Measurements from ENCODE around the gene CYYR1. TPM values are rescaled to one million over a fixed set of nuclear protein-coding genes. Genes with fewer than 3 reads are reported as not detected.

The CYYR1 gene
- total RNA-seq, 1 donor from 2014 or later = 3.7 TPM

DNA sequence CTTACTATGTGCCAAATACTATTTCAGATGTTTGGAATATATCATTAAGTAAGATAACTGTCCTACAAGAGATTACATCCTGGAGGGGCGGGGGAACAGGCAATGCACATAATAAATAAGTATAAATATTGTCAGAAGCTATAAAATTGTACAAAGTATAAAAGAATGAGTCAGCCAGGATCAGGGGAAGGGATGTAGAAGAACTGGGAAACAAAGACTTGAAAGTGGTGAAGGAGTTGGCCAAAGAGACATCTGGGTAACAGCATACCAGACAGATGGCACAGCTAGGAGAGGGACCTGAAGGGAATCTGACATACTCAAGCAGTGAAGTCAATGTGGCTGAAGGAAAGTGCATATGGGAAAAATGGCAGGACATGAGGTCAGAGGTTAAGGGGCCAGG, 53.9 kb downstream of the CYYR1 start:
- DNase-seq (ENCODE audit: low read depth) = no peak
- TF ChIP-seq, protein P1, sequence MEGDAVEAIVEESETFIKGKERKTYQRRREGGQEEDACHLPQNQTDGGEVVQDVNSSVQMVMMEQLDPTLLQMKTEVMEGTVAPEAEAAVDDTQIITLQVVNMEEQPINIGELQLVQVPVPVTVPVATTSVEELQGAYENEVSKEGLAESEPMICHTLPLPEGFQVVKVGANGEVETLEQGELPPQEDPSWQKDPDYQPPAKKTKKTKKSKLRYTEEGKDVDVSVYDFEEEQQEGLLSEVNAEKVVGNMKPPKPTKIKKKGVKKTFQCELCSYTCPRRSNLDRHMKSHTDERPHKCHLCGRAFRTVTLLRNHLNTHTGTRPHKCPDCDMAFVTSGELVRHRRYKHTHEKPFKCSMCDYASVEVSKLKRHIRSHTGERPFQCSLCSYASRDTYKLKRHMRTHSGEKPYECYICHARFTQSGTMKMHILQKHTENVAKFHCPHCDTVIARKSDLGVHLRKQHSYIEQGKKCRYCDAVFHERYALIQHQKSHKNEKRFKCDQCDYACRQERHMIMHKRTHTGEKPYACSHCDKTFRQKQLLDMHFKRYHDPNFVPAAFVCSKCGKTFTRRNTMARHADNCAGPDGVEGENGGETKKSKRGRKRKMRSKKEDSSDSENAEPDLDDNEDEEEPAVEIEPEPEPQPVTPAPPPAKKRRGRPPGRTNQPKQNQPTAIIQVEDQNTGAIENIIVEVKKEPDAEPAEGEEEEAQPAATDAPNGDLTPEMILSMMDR (conservative IDR thresholded peaks at IDR 0.05; ENCODE audit: low read depth, low read length) = no peak
- H3K4me3 ChIP-seq (ENCODE audit: low read depth, low read length) = no peak overlapping the region

DNA sequence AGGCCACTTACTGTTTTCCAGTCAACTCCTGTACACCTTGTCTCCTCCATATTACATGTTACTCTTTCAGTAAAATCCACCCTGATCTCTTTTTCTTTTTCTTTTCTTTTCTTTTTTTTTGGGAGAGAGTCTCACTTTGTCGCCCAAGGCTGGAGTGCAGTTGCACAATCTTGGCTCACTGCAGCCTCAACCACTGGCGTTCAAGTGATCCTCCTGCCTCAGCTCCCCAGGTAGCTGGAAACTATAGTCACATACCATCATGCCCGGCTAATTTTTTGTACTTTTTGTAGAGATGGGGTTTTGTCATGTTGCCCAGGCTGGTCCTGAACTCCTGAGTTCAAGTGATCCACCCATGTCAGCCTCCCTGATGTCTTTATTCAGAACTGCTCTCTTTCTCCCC, 57.8 kb downstream of the CYYR1 start:
- TF ChIP-seq, protein P1 (conservative IDR thresholded peaks at IDR 0.05; ENCODE audit: low read depth, low read length) = no peak
- H3K4me3 ChIP-seq (ENCODE audit: low read depth, low read length) = no peak overlapping the region
- no peak for DNase-seq (ENCODE audit: low read depth)

DNA sequence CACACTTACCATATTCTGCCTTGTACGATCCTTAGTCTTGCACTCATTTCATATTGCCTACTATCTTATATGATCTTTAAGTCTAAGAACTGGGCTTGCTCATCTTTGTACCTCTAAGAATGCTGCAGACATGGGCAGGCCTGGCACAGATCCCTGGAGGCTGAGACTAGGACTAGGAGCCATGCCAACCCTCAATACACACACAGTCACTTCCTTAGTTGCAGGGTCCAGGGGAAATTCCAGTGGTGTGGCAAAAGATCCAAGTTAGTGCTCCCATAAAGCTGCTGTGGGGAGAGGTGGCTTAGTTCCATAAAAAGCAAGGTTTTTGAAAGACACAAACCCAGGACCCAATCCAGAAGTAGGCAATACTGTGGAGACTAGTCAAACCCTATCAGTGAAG, 59.9 kb downstream of the CYYR1 start:
- no peak overlapping the region for H3K4me3 ChIP-seq (ENCODE audit: low read depth, low read length)
- no peak for DNase-seq (ENCODE audit: low read depth)
- TF ChIP-seq, protein P1 (conservative IDR thresholded peaks at IDR 0.05; ENCODE audit: low read depth, low read length) = no peak

DNA sequence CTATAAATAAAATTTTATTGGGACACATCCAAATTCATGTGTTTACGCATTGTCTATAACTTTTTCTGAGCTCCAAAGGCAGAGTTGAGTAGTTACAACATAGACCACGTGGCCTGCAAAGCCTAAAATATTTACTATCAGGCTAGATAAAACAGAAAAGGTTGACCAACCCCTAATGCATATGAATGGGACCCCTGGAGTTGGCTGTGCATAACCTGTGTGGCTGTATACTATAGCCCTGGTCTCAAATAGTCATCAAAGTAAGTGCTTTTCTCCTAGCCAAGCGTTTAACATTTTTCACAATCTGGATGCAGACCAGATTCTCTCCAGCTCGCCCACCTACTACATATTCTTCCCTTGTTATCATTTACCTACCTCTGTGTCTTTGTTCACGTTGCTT, 60.4 kb downstream of the CYYR1 start:
- TF ChIP-seq, protein P1 (conservative IDR thresholded peaks at IDR 0.05; ENCODE audit: low read depth, low read length) = no peak
- DNase-seq (ENCODE audit: low read depth) = no peak
- H3K4me3 ChIP-seq (ENCODE audit: low read depth, low read length) = no peak overlapping the region

DNA sequence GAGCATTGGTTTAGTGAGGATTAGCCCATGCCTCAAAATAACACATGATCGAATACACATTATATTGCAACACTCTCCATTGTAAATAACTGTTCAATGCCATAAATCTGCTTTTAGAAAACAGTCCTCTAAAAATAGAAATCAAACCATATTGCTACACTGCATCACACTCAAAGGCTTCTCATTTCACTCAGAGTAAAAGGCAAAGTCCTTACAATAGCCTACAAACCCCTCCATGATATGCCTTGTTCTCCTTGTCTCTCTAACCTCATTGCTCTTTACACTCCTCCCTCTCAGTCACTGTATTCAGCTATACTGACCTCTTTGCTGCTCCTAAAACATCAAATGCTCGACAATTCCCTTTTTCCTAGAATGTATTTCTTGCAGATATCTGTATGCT, 64.2 kb downstream of the CYYR1 start:
- TF ChIP-seq, protein P1 (conservative IDR thresholded peaks at IDR 0.05; ENCODE audit: low read depth, low read length) = no peak

DNA sequence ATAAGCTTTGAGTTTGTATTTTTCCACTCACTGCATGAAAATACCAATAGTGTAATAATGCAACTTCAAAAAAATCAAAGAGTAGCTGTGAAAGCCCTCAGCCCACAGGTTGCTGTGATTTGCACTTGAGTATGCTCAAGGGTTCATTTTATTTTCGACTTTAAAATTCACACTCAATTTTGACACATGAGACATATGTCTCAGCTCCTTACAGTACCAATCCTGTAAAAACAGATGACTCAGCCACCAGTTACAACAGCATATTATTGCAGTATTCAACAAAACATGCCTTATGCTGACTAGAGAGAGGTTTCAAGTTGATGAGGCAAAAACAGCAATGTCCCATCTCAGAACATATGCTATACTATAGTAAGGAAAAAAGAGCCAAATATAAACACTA, 66.1 kb downstream of the CYYR1 start:
- H3K4me3 ChIP-seq (ENCODE audit: low read depth, low read length) = no peak overlapping the region
- DNase-seq (ENCODE audit: low read depth) = no peak
- TF ChIP-seq, protein P1 (conservative IDR thresholded peaks at IDR 0.05; ENCODE audit: low read depth, low read length) = no peak

More for the DNA sequence above, 64.2 kb downstream of the CYYR1 start:
- no peak overlapping the region for H3K4me3 ChIP-seq (ENCODE audit: low read depth, low read length)
- DNase-seq (ENCODE audit: low read depth) = no peak

DNA sequence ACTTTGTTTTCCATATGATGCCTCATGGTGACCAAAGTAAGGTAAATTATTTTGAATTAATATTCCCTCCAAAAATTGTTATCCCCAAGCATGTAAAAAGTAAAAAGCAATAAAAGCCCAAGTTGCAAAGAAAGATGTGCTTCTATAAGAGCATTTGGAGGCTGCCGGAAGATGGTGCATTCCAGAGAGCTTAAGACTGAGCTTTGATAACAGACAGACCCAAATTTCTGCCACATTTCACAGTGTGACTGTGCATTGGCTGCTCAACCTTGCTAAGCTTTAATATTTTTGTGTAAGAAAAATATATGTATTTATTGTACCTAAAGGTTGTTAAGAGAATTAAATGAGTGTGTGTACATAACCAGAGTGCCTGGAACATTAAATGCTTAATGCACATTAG, 67.9 kb downstream of the CYYR1 start:
- DNase-seq (ENCODE audit: low read depth) = no peak
- TF ChIP-seq, protein P1 (conservative IDR thresholded peaks at IDR 0.05; ENCODE audit: low read depth, low read length) = no peak
- H3K4me3 ChIP-seq (ENCODE audit: low read depth, low read length) = no peak overlapping the region

Data from epithelial cell of proximal tubule (primary cell).